Liver (tissue), 9 donors: Measurements from ENCODE around the gene ARMCX6. TPM values are rescaled to one million over a fixed set of nuclear protein-coding genes. Genes with fewer than 3 reads are reported as not detected.

Experiments used
- DNase-seq: peaks from one replicate; pipeline ENCODE4 v3.0.0-alpha.2; 2017; ENCODE audit warnings: low spot score
- H3K27ac ChIP-seq, 2 donors: one replicate each; pipeline ENCODE4 v1.7.0; 2013; ENCODE audit warnings: inconsistent platforms in 2 of 2, low read length in 2 of 2, control low read depth in 1 of 2, low read depth in 1 of 2, mild to moderate bottlenecking in 1 of 2
- H3K27me3 ChIP-seq, 4 donors: one replicate each; pipeline versions ENCODE4 v1.6.1 to v1.7.0; 2013; ENCODE audit warnings: low read length in 3 of 4, inconsistent platforms in 1 of 4, mild to moderate bottlenecking in 1 of 4, moderate library complexity in 1 of 4; ENCODE audit not compliant: control insufficient read depth in 4 of 4, insufficient read depth in 4 of 4
- H3K36me3 ChIP-seq, 4 donors: one replicate each; pipeline versions ENCODE4 v1.6.1 to v1.7.0; 2013; ENCODE audit warnings: low read length in 3 of 4, mild to moderate bottlenecking in 3 of 4, low read depth in 1 of 4, moderate library complexity in 1 of 4; ENCODE audit not compliant: control insufficient read depth in 4 of 4, insufficient read depth in 3 of 4
- H3K4me1 ChIP-seq, 4 donors: one replicate each; pipeline versions ENCODE4 v1.6.1 to v1.7.0; 2013; ENCODE audit warnings: low read length in 3 of 4, mild to moderate bottlenecking in 3 of 4, moderate library complexity in 1 of 4; ENCODE audit not compliant: control insufficient read depth in 4 of 4, insufficient read depth in 4 of 4
- H3K4me3 ChIP-seq, 3 donors: one replicate each; pipeline versions ENCODE4 v1.6.1 to v1.7.0; 2013; ENCODE audit warnings: low read length in 3 of 3, control low read depth in 1 of 3, low read depth in 1 of 3, mild to moderate bottlenecking in 1 of 3
- H3K9ac ChIP-seq, 2 donors: one replicate each; pipeline ENCODE4 v1.7.0; 2013; ENCODE audit warnings: low read length in 2 of 2, mild to moderate bottlenecking in 2 of 2, moderate library complexity in 2 of 2, control low read depth in 1 of 2, low read depth in 1 of 2
- H3K9me3 ChIP-seq, 4 donors: one replicate each; pipeline versions ENCODE4 v1.6.1 to v1.7.0; 2013; ENCODE audit warnings: low read length in 3 of 4; ENCODE audit not compliant: control insufficient read depth in 4 of 4
- EGR1 ChIP-seq, 2 donors: IDR thresholded peaks; 2 replicates each; pipeline ENCODE4 v1.6.1; 2016 to 2018; ENCODE audit warnings: antibody characterized with exemption in 2 of 2, low read depth in 2 of 2
- FOXA1 ChIP-seq: IDR thresholded peaks from 2 replicates; pipeline ENCODE4 v1.6.1; 2016; ENCODE audit warnings: antibody characterized with exemption
- FOXA2 ChIP-seq: IDR thresholded peaks from 2 replicates; pipeline ENCODE4 v1.6.1; 2016; ENCODE audit warnings: antibody characterized with exemption
- HNF4A ChIP-seq, 2 donors: conservative IDR thresholded peaks; 2 replicates each; pipeline ENCODE4 v1.6.1; 2016; ENCODE audit warnings: antibody characterized with exemption in 2 of 2, mild to moderate bottlenecking in 2 of 2
- JUND ChIP-seq, 2 donors: IDR thresholded peaks; 2 replicates each; pipeline ENCODE4 v1.6.1; 2016; ENCODE audit warnings: antibody characterized with exemption in 2 of 2
- RAD21 ChIP-seq, 2 donors: IDR thresholded peaks; 2 replicates each; pipeline ENCODE4 v1.6.1; 2016; ENCODE audit warnings: antibody characterized with exemption in 2 of 2, mild to moderate bottlenecking in 2 of 2
- RXRA ChIP-seq, 2 donors: IDR thresholded peaks; 2 replicates each; pipeline ENCODE4 v1.6.1; 2017 to 2018; ENCODE audit warnings: antibody characterized with exemption in 2 of 2, mild to moderate bottlenecking in 1 of 2
- SP1 ChIP-seq: IDR thresholded peaks from 2 replicates; pipeline ENCODE4 v1.6.1; 2018; ENCODE audit warnings: antibody characterized with exemption, mild to moderate bottlenecking
- TAF1 ChIP-seq: conservative IDR thresholded peaks from 2 replicates; pipeline ENCODE4 v1.6.1; 2016; ENCODE audit warnings: antibody characterized with exemption, mild to moderate bottlenecking
- YY1 ChIP-seq: IDR thresholded peaks from 2 replicates; pipeline ENCODE4 v1.6.1; 2016; ENCODE audit warnings: antibody characterized with exemption, mild to moderate bottlenecking
- WGBS: extraction: QIAGEN DNeasy Blood & Tissue Kit; methylation state at CpG from one replicate; pipeline ENCODE4 v1.1.7; 2013; 5-methylcytosine and 5-hydroxymethylcytosine counted together
- polyA plus RNA-seq, 2 donors: library from polyadenylated mRNA; stranded (reverse) in 1 of 2; unstranded in 1 of 2; fragments of 200-250 nt in 1 of 2; fragments of >200 nt in 1 of 2; fragmentation: Nextera tagmentation in 1 of 2; extraction: Ambion mirVana in 1 of 2; gene quantifications; one replicate each; pipeline versions ENCODE4 v1.2.1 to v1.2.3, GENCODE V29; 2013 to 2015
- total RNA-seq, 2 donors: library from RNA; depleted of rRNA; stranded (reverse); fragments of >200 nt; gene quantifications; one replicate each; pipeline ENCODE4 v1.2.3, GENCODE V29; 2014
- TF ChIP-seq, protein P1 (sequence below): fragments of 150-350 bp; IDR thresholded peaks from 2 replicates; pipeline ENCODE4 v1.5.1; 2017; ENCODE audit warnings: improper control_type of control experiment, low read depth, low read length; ENCODE audit not compliant: missing input control
- TF ChIP-seq, protein P2 (sequence below): IDR thresholded peaks from 2 replicates; pipeline ENCODE4 v1.6.1; 2016; ENCODE audit warnings: antibody characterized with exemption, mild to moderate bottlenecking
- TF ChIP-seq, protein P3 (sequence below): IDR thresholded peaks from 2 replicates; pipeline ENCODE4 v1.6.1; 2016; ENCODE audit warnings: antibody characterized with exemption
- TF ChIP-seq, protein P4 (sequence below): IDR thresholded peaks from 2 replicates; pipeline ENCODE4 v1.6.1; 2016; ENCODE audit warnings: antibody characterized with exemption
- donor health status: healthy.
- donor health status: healthy.
- donor health status: healthy.
- donor health status: healthy.
- donor health status: healthy.

Gene ARMCX6
- total RNA-seq (10 to 100 TPM in 1 of 2 donors, 1 to 10 TPM in 1; 6.9 to 11.7 TPM), polyA plus RNA-seq (10 to 100 TPM; 12.6 to 13.3 TPM)

DNA sequence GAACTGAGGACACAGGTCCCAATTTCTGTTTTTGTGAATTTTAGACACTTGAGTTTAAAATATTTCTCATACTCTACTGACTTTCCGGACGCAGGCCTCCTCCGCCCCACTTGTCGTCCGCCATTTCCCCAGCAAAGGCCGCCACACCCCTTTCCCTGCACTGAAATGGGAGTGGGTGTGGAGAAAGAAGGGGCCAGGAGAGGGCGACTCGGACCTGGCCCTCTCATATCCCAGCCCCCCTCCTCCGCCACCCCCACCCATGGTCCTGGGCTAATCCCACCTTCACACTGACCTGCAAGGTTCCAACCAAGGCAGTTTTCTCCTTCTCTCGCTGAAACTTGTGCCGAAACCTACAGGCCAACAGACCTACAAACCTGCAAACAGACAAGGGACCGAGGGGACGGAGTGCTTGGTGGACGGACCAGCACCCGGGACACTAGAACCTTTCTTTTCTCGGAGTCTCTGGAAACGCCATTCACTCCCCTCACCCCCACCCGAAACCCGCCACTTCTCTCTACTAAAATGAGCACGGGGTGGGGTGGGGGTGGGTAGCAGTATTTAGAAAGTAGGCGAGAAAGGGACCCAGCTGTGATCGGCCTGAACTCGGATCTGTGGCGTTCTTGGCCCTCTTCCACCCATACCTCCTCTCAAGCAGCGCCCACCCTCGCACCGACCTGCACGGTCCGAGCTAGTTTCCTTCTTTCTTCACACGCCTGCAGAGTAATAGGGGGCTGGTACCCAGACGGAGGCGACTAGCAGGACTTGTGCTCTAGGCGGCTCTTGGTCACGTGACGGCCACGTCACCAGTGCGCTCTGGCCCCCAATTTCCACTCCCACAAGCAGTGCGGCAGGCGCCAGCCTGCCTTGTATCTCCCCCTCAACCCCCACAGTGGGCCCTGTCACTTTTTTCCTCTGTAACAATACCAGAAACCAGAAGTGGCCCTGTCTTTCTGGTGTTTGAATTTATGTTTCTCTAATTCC lies at the start of gene ARMCX6:
Gene ARMCX6, minus strand, starts transcription at position 790 of the 981 bp plus-strand sequence. CDS start 1,380 bp downstream, outside the sequence.
- WGBS, result 2% methylated on average over 39 of the region's 39 CpGs
- Histone ChIP-seq H3K4me3 (peak within 1 kb of the TSS; percentile 58 to 78 (median 65)), H3K9ac (peak within 1 kb of the TSS; percentile 59 to 60), H3K27me3 (no peaks in the 10 kb centered on the region), H3K36me3 (no peaks in the 10 kb centered on the region), H3K27ac (peak within 1 kb of the TSS; percentile 18 to 72), H3K9me3 (no peaks in the 10 kb centered on the region), H3K4me1 (peaks cover 0 to 4% (median 2%) of the 10 kb centered on the region in 4 donors)
- TF ChIP-seq YY1, result peak; percentile 80
- no peak for TF ChIP-seq SP1
- TF ChIP-seq, protein P1, sequence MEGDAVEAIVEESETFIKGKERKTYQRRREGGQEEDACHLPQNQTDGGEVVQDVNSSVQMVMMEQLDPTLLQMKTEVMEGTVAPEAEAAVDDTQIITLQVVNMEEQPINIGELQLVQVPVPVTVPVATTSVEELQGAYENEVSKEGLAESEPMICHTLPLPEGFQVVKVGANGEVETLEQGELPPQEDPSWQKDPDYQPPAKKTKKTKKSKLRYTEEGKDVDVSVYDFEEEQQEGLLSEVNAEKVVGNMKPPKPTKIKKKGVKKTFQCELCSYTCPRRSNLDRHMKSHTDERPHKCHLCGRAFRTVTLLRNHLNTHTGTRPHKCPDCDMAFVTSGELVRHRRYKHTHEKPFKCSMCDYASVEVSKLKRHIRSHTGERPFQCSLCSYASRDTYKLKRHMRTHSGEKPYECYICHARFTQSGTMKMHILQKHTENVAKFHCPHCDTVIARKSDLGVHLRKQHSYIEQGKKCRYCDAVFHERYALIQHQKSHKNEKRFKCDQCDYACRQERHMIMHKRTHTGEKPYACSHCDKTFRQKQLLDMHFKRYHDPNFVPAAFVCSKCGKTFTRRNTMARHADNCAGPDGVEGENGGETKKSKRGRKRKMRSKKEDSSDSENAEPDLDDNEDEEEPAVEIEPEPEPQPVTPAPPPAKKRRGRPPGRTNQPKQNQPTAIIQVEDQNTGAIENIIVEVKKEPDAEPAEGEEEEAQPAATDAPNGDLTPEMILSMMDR, result peak; percentile 15
- TF ChIP-seq FOXA2, result no peak
- TF ChIP-seq RAD21 (IDR thresholded peaks at IDR 0.05), result peak; percentile 47 to 50
- TF ChIP-seq, protein P2, sequence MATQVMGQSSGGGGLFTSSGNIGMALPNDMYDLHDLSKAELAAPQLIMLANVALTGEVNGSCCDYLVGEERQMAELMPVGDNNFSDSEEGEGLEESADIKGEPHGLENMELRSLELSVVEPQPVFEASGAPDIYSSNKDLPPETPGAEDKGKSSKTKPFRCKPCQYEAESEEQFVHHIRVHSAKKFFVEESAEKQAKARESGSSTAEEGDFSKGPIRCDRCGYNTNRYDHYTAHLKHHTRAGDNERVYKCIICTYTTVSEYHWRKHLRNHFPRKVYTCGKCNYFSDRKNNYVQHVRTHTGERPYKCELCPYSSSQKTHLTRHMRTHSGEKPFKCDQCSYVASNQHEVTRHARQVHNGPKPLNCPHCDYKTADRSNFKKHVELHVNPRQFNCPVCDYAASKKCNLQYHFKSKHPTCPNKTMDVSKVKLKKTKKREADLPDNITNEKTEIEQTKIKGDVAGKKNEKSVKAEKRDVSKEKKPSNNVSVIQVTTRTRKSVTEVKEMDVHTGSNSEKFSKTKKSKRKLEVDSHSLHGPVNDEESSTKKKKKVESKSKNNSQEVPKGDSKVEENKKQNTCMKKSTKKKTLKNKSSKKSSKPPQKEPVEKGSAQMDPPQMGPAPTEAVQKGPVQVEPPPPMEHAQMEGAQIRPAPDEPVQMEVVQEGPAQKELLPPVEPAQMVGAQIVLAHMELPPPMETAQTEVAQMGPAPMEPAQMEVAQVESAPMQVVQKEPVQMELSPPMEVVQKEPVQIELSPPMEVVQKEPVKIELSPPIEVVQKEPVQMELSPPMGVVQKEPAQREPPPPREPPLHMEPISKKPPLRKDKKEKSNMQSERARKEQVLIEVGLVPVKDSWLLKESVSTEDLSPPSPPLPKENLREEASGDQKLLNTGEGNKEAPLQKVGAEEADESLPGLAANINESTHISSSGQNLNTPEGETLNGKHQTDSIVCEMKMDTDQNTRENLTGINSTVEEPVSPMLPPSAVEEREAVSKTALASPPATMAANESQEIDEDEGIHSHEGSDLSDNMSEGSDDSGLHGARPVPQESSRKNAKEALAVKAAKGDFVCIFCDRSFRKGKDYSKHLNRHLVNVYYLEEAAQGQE, result no peak
- DNase-seq, result peak; percentile 75

DNA sequence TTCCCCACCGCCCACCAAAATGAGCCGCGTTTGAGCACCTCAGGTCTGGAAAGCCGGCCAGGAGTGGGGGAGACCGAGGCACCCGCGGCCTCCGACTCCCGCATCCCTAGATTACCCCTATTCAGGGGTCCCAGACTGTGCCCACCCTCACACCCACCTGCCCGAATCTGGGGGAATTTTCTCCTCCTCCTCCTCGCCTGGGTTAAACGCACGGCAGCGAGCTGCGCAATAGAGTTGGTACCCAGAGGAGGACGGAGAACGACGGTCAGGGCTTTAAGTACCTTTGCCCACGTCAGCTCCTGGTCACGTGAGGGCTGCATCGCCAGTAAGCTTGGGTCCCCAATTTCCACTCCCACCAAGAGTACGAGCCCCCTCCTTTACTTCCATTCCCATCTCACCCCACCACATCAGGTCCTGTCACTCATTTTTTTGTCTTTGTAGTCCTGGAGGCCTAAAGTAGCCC lies 41.8 kb upstream of the ARMCX6 start, which contains the start of gene ARMCX2:
Gene ARMCX2, minus strand, starts transcription at position 250 of the 463 bp plus-strand sequence. CDS start 2,262 bp downstream, outside the sequence.
- H3K4me3 ChIP-seq, result peak within 1 kb of the TSS; percentile 39 to 77 (median 60)
- peaks cover 0 to 6% (median 0%) of the 10 kb centered on the region in 4 donors for H3K27me3 ChIP-seq
- H3K9me3 ChIP-seq, result no peaks in the 10 kb centered on the region
- peaks cover 0 to 6% (median 3%) of the 10 kb centered on the region in 4 donors for H3K4me1 ChIP-seq
- WGBS, result 10% methylated on average over 22 of the region's 22 CpGs
- H3K27ac ChIP-seq, result no peak within 1 kb of the TSS
- DNase-seq, result no peak
- H3K36me3 ChIP-seq, result no peaks in the 10 kb centered on the region
- peak within 1 kb of the TSS in 1 of 2 donors; percentile 38 for H3K9ac ChIP-seq
- no peak for TF ChIP-seq TAF1
- TF ChIP-seq YY1, result no peak
- no peak for TF ChIP-seq RXRA (IDR thresholded peaks at IDR 0.05)
- TF ChIP-seq FOXA1, result no peak
- no peak for TF ChIP-seq EGR1 (IDR thresholded peaks at IDR 0.05; ENCODE audit: low read depth in 2 of 2)
- TF ChIP-seq, protein P3, sequence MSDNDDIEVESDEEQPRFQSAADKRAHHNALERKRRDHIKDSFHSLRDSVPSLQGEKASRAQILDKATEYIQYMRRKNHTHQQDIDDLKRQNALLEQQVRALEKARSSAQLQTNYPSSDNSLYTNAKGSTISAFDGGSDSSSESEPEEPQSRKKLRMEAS, result no peak
- TF ChIP-seq, protein P4, sequence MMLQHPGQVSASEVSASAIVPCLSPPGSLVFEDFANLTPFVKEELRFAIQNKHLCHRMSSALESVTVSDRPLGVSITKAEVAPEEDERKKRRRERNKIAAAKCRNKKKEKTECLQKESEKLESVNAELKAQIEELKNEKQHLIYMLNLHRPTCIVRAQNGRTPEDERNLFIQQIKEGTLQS, result no peak
- TF ChIP-seq HNF4A (conservative IDR thresholded peaks at IDR 0.05), result no peak
- TF ChIP-seq, protein P2, result no peak
- no peak for TF ChIP-seq RAD21 (IDR thresholded peaks at IDR 0.05)
- no peak for TF ChIP-seq JUND (IDR thresholded peaks at IDR 0.05)
- TF ChIP-seq, protein P1, result no peak
- no peak for TF ChIP-seq SP1
- TF ChIP-seq FOXA2, result no peak
